ENCODE results near the gene ARHGEF2.
"Not testable (repeated sequence)": the region's sequence is repeated elsewhere in the genome, so short reads cannot be mapped to it uniquely, and the experiment has no call there.

Gene ARHGEF2

GRCh38 chr1:155990005-155990739, 11.8 kb upstream of the ARHGEF2 start:
- DNase-seq (ENCODE audit: low read depth, low spot score): no peak

GRCh38 chr1:155989242-155990004, 11.1 kb upstream of the ARHGEF2 start:
- peak; percentile 85 for DNase-seq (ENCODE audit: low read depth, low spot score)

GRCh38 chr1:155984903-155985645, 6.7 kb upstream of the ARHGEF2 start:
- not testable (repeated sequence) for DNase-seq (ENCODE audit: low read depth, low spot score)

GRCh38 chr1:155984341-155984740, 6.0 kb upstream of the ARHGEF2 start:
- no peak for DNase-seq (ENCODE audit: low read depth, low spot score)

- peak; percentile 78 for DNase-seq (ENCODE audit: low read depth, low spot score)
Observed at GRCh38 chr1:155983191-155984024, 5.1 kb upstream of the ARHGEF2 start.

GRCh38 chr1:155982106-155982505, 3.8 kb upstream of the ARHGEF2 start:
- DNase-seq (ENCODE audit: low read depth, low spot score): no peak

- DNase-seq (ENCODE audit: low read depth, low spot score): peak; percentile 22
Observed at GRCh38 chr1:155981266-155982088, 3.1 kb upstream of the ARHGEF2 start.

- DNase-seq (ENCODE audit: low read depth, low spot score): no peak
Observed at GRCh38 chr1:155979597-155980343, 1.4 kb upstream of the ARHGEF2 start.

- DNase-seq (ENCODE audit: low read depth, low spot score): no peak
Observed at GRCh38 chr1:155978973-155979429, 654 bp upstream of the ARHGEF2 start.

- peak; percentile 66 for DNase-seq (ENCODE audit: low read depth, low spot score)
Observed at GRCh38 chr1:155977690-155978324, 540 bp downstream of the ARHGEF2 start.

GRCh38 chr1:155976913-155977689, 1.2 kb downstream of the ARHGEF2 start:
- no peak for DNase-seq (ENCODE audit: low read depth, low spot score)

- peak; percentile 73 for DNase-seq (ENCODE audit: low read depth, low spot score)
Observed at GRCh38 chr1:155976062-155976912, 2.1 kb downstream of the ARHGEF2 start.

- no peak for DNase-seq (ENCODE audit: low read depth, low spot score)
Observed at GRCh38 chr1:155975375-155976061, 2.8 kb downstream of the ARHGEF2 start.

- peak; percentile 25 for DNase-seq (ENCODE audit: low read depth, low spot score)
Observed at GRCh38 chr1:155974208-155975115, 3.9 kb downstream of the ARHGEF2 start.

GRCh38 chr1:155973723-155974122, 4.6 kb downstream of the ARHGEF2 start:
- DNase-seq (ENCODE audit: low read depth, low spot score): no peak
